GM21447 (cell line): ENCODE measurements around the gene CEP120.
"Not testable (repeated sequence)": the region's sequence is repeated elsewhere in the genome, so short reads cannot be mapped to it uniquely, and the experiment has no call there.

Experiments used
- ATAC-seq: cut with Tn5 transposase; IDR thresholded peaks from one replicate; pipeline ENCODE4 v1.9.1; 2021; ENCODE audit not compliant: unreplicated experiment

Gene CEP120

GRCh38 chr5:123439709-123440108 is 16.5 kb upstream of the CEP120 start:
- no peak for ATAC-seq

- no peak for ATAC-seq
Observed at GRCh38 chr5:123438902-123439301, 15.7 kb upstream of the CEP120 start.

DNA sequence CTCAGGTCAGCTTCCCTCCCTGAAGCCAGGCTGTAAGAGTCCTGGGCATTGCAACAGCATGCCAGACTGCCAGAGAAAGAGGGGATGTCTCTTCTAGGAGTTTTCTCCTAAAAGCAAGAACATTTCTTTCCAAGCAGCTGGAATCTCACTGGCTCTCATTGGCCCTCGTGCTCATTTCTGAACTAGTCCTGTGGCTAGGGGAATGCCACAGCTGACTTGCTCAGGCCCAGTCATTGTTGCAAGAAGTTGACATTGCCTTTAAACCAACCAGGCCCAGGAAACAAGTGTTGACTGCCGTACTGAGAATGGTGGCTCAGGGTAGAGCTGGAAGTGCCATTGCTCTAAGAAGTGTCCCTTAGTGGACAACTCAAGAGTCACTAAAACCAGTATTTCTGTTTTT is 15.0 kb upstream of the CEP120 start:
- ATAC-seq = peak; percentile 68

DNA sequence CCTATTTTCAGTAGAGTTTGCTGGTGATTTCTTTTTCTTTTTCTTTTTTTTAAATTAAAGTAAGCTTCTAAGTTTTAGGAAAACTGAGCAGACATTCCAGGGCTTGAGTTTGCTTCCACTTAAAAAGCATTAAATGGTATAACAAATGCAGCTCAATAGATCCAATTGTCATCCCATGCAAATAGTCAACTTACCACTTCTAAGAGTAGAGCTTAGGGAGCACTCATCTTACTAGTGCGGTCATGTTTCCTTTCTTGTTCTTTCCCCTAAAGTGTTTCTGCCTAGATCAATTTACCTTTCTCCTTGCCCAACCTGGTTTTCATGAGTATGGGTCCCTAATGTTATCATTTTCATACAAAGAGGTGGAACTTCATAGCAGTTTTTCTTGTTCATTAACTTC is 13.0 kb upstream of the CEP120 start:
- no peak for ATAC-seq

- ATAC-seq = no peak
Observed at GRCh38 chr5:123434796-123435195, 11.6 kb upstream of the CEP120 start.

GRCh38 chr5:123433596-123433995 is 10.4 kb upstream of the CEP120 start:
- no peak for ATAC-seq

DNA sequence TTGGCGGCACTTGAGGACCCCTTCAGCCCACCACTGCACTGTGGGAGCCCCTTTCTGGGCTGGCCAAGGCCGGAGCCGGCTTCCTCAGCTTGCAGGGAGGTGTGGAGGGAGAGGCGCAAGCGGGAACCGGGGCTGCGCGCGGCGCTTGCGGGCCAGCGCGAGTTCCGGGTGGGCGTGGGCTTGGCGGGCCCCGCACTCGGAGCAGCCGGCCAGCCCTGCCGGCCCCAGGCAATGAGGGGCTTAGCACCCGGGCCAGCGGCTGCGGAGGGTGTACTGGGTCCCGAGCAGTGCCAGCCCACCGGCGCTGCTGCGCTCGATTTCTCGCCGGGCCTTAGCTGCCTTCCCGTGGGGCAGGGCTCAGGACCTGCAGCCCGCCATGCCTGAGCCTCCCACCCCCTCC is 7.2 kb upstream of the CEP120 start:
- not testable (repeated sequence) for ATAC-seq

- ATAC-seq = no peak
Observed at GRCh38 chr5:123429993-123430392, 6.8 kb upstream of the CEP120 start.

DNA sequence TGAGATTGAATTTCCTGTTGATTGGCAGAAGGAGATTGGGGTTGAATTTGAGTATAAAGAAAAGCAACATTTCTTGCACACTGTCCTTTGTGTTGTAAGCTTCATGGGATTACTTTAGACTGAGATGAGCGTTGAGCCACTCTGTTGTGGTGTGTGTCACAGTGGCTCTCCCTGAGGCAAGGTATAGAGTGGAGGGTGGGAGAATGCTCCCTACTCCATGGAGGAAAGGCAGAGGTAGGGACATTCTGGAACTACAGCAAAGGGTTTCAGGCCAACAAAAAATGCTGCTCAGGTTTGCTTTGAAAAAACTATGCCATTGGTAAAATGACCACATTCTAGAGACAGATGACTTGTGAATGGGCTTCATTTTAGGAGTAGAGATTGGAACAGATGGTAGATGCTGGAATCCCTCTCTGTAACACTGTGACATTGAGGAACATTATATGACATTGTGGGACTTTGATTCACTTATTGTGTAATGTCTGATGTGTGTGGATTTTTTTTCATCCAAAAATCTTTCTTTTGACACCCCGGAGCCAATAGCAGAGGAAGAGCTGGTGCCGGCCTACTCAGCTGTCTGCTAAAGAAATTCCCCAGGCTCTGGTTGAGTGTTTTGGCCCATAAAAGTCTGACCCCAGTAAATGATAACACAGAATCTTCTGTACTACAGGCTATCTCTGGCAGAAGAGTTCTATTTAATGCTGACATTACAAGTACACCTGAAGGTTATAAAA is 6.2 kb upstream of the CEP120 start:
- ATAC-seq = no peak

- ATAC-seq = no peak
Observed at GRCh38 chr5:123428521-123429220, 5.5 kb upstream of the CEP120 start.

DNA sequence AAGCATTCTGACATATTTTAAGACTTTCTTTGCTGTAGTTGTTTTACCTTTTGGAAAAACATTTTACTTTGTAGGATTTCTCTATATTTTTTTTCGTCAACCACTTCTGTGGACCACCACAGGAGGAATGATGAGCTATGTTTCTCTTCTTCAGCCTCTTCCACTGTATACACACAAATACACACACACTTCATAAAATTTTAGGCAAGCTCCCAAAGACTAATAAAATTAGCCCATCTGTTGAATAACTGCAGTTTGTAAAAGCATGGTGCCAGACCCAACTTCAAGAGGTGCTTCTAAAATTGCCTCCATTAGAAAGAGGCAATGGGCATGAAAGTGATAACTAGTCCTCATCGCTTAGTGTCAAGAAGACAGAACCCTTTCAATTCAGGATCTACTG is 4.1 kb upstream of the CEP120 start:
- ATAC-seq = no peak

DNA sequence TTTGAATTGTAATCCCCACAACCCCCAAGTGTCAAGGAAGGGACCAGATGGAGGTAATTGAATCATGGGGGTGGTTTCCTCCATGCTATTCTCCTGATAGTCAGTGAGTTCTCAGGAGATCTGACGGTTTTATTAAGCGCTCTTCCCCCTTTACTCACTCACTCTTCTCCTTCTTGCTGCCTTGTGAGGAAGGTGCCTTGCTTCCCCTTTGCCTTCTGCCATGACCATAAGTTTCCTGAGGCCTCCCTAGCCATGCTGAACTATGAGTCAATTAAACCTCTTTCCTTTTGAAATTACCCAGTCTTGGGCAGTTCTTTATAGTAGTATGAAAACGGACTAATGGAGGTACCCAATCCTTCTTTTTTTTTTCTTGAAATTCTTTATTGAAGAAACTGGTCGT is 2.2 kb upstream of the CEP120 start:
- ATAC-seq = no peak

- peak; percentile 14 for ATAC-seq
Observed at GRCh38 chr5:123422433-123423277, 548 bp downstream of the CEP120 start.

DNA sequence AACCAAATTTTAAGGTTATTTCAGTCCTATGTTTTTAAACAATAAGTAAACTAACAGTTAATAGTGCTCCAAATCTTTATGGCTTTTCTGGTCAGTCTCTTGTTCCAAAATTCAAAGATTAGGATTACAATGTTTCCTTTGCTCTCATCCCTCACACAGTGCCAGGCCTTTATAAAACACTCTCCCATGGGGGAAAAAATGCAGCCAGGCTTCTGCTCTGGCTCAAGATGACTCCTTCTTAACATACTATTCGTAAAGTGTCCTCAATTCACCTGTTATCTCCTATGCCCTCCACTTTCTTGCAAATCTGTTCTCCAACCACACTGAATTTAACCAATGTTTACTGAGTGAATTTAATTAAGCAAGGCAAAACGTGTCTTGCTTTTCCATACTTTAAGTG is 1.4 kb downstream of the CEP120 start:
- ATAC-seq = no peak

DNA sequence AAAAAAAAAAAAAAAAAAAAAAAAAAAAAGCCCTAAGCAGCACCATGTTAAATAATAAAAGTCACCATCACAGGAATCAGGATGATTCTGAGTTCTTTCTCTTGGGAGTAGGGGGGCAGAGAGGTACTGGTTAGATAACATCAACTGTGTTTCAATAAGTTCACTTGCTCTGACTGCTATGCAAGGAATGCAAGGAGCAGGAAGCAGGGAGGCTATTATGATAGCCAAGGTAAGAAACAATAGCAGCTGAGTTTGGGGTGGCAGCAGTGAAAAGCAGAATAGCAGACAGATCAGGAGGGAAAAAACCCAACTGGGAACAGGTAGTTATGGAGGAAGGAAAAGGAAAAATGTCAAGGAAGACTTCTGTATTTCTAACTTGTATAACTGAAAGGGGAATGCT is 8.2 kb downstream of the CEP120 start:
- no peak for ATAC-seq

GRCh38 chr5:123412206-123412605 is 11.0 kb downstream of the CEP120 start:
- ATAC-seq = no peak

DNA sequence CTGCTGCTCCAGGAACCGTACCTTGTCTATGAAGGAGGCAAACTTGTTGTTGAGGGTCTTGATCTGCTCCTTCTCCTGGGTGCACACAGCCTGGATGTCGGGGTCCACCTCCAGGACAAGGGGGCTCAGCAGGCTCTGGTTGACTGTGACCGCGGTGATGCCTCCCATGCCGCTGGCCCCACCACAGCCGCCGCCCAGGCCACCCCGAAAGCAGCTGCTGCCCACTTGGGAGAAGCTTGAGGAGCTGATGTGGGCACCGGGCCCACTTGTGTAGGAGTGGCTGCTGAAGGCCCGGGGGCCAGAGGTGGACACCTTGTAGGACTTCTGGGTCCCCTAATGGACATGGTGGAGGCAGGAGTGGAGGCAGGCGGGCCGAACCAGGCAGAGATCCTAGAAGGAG is 21.2 kb downstream of the CEP120 start:
- ATAC-seq = not testable (repeated sequence)

GRCh38 chr5:123401320-123401719 is 21.9 kb downstream of the CEP120 start:
- no peak for ATAC-seq

- ATAC-seq = not testable (repeated sequence)
Observed at GRCh38 chr5:123400870-123401291, 22.3 kb downstream of the CEP120 start.

DNA sequence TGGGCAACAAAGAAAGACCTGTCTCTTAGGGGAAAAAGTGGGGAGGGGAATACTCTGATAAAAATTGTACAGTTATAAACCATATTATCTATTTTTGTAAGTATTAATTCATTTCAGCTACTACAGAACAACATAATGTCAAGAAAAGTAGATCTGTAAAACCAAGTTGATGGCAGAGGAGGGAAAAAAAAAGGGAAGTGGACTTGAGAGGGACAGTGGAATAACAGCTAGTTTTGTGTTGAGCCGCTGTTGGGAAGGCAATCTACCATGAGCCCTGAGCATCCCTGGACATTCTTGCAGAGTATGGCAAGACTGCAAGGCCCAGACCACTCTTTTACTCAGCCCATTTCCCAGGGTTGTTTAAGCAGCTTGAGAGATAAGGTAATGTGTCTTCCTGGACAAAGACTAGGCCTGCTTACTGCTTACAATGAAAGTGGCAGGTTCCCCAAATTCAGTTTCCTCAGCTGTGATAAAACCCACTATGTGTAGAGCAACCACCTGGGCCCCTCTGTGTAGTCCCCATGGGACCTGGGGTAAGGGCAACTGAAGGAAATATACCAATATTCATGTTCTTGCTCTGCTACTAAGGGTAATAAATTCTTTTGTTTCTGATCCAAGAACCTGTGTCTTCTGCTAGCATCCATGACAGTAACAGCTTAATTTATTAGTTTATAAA is 25.0 kb downstream of the CEP120 start:
- peak; percentile 57 for ATAC-seq

DNA sequence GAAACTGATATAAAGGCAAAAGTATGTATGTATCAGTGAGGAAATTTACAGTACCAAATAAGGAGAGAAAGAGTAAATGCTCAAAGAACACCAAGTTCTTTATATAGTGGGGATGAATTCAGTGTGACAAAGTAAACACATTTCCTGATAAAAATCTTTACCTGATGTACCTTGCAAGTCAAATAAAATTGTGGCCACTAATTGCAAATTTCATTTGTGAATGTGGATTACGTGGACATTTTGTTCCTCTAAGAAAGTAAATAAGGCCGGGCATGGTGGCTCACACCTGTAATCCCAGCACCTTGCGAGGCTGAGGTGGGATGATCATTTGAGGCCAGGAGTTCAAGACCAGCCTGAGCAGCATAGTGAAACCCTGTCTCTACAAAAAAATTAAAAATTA is 25.7 kb downstream of the CEP120 start:
- ATAC-seq = no peak
